Measurements from ENCODE around the gene UROC1.

The UROC1 gene

DNA sequence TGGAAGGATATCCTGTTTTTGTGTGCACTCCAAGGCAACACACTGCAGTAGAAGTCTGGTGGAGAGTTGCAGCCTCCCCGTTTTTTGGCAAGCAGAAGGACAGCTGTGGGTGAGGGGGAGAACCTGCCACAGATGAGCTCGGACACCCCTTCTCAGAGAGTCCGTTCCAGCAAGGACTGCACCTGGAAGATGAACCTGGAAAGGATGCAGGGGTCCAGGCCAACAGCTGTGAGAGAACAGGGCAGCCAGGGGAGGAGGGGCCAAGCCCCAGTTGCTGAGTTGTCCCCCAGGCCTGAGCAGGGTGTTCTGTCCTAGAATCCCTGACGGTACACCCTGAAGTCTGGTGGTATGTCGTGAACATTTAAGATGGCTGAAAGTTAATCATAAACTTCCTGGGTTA, 72.1 kb downstream of the UROC1 start:
- Histone ChIP-seq H3K4me3 (ENCODE audit: low read depth in 1 of 2, low read length in 2 of 2) (no peak overlapping the region), H3K4me1 (ENCODE audit: control insufficient read depth in 1 of 2, insufficient read depth in 2 of 2, low read length in 2 of 2) (no peaks in the 10 kb centered on the region), H3K9ac (ENCODE audit: low read depth in 1 of 2, low read length in 2 of 2) (no peak overlapping the region), H3K27me3 (ENCODE audit: control insufficient read depth in 1 of 2, insufficient read depth in 2 of 2, low read length in 2 of 2) (no peaks in the 10 kb centered on the region), H3K9me3 (ENCODE audit: control insufficient read depth in 1 of 2, low read length in 2 of 2) (no peaks in the 10 kb centered on the region), H3K36me3 (ENCODE audit: control insufficient read depth in 1 of 2, insufficient read depth in 2 of 2, low read length in 2 of 2) (peaks cover 11 to 49% of the 10 kb centered on the region in 2 donors), H3K27ac (ENCODE audit: low read depth, low read length) (no peak overlapping the region)

GRCh38 chr3:126442856-126443242, 74.7 kb downstream of the UROC1 start:
- Histone ChIP-seq H3K27me3 (ENCODE audit: control insufficient read depth in 1 of 2, insufficient read depth in 2 of 2, low read length in 2 of 2) (no peaks in the 10 kb centered on the region), H3K9me3 (ENCODE audit: control insufficient read depth in 1 of 2, low read length in 2 of 2) (no peaks in the 10 kb centered on the region), H3K27ac (ENCODE audit: low read depth, low read length) (no peak overlapping the region), H3K36me3 (ENCODE audit: control insufficient read depth in 1 of 2, insufficient read depth in 2 of 2, low read length in 2 of 2) (peaks cover 5 to 49% of the 10 kb centered on the region in 2 donors), H3K4me3 (ENCODE audit: low read depth in 1 of 2, low read length in 2 of 2) (no peak overlapping the region), H3K4me1 (ENCODE audit: control insufficient read depth in 1 of 2, insufficient read depth in 2 of 2, low read length in 2 of 2) (no peaks in the 10 kb centered on the region), H3K9ac (ENCODE audit: low read depth in 1 of 2, low read length in 2 of 2) (no peak overlapping the region)

DNA sequence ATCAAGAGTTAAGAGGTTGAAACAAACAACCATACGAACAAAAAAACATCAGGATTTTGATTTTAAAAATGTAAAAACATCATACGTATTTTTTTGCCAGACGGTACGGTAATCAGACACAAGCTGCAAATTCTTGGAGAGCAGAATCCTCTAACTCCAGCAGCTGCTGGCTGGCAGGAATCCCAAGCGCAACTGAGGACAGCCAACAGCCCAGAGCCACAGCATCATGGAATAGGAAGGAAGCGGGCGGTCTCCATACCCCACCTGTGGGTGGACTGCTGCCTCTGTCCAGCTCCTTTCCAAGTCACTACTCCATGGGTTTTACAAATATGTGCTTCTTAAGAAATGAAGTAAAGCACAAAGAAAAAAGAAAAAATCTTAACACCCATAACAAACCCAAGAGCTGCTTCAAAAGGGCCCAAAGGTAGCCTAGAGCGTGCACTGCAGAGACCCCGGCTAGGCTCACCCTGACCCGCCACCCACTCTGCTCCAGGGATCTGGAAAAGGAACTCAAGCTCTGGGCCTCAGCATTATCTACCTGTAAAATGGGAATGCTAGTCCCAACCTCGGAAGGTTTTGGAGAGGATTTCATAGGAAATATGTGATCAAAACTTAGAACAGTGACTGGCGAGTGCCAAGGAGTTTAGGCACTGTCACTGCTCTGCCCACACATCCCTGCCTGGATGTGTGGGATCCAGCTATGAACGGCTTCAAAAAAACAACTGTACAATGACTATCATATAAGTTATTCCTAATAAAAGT, 75.3 kb downstream of the UROC1 start:
- H3K4me1 ChIP-seq (ENCODE audit: control insufficient read depth in 1 of 2, insufficient read depth in 2 of 2, low read length in 2 of 2), result no peaks in the 10 kb centered on the region
- H3K36me3 ChIP-seq (ENCODE audit: control insufficient read depth in 1 of 2, insufficient read depth in 2 of 2, low read length in 2 of 2), result peaks cover 5 to 47% of the 10 kb centered on the region in 2 donors
- no peaks in the 10 kb centered on the region for H3K9me3 ChIP-seq (ENCODE audit: control insufficient read depth in 1 of 2, low read length in 2 of 2)
- H3K9ac ChIP-seq (ENCODE audit: low read depth in 1 of 2, low read length in 2 of 2), result no peak overlapping the region
- H3K4me3 ChIP-seq (ENCODE audit: low read depth in 1 of 2, low read length in 2 of 2), result no peak overlapping the region
- H3K27ac ChIP-seq (ENCODE audit: low read depth, low read length), result no peak overlapping the region
- H3K27me3 ChIP-seq (ENCODE audit: control insufficient read depth in 1 of 2, insufficient read depth in 2 of 2, low read length in 2 of 2), result no peaks in the 10 kb centered on the region

DNA sequence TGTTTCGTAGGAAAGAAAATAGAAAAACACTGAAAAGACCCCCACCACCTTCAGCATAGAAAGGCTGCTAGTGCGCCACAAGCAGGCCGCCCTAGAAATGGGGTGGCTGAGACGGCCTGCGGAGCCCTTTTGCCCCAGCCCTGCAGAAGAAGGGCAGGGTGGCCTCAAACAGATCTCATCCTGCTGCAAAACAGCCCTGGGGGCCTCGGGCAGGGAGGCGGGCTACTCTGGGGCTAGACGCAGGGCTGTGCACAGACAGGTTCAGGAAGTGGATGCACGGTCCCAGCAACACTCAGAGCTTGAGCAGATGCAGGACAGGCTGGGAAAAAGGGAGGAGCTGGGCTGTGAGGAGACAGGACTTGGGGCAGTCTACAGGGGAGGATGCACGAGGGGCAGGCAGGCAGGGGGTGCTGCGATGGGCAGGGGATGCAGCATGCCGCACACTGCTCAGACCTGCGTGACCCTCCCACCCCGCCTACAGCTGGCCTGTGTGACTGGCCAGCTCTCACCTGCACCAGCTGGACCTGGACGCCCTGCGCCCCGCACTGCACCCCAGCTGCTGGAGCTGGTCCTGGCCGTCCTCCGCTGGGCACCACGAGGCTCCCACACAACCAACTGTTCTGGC, 76.2 kb downstream of the UROC1 start:
- H3K9ac ChIP-seq (ENCODE audit: low read depth in 1 of 2, low read length in 2 of 2), result no peak overlapping the region
- H3K9me3 ChIP-seq (ENCODE audit: control insufficient read depth in 1 of 2, low read length in 2 of 2), result no peaks in the 10 kb centered on the region
- no peaks in the 10 kb centered on the region for H3K4me1 ChIP-seq (ENCODE audit: control insufficient read depth in 1 of 2, insufficient read depth in 2 of 2, low read length in 2 of 2)
- no peak overlapping the region for H3K4me3 ChIP-seq (ENCODE audit: low read depth in 1 of 2, low read length in 2 of 2)
- no peaks in the 10 kb centered on the region for H3K27me3 ChIP-seq (ENCODE audit: control insufficient read depth in 1 of 2, insufficient read depth in 2 of 2, low read length in 2 of 2)
- H3K27ac ChIP-seq (ENCODE audit: low read depth, low read length), result no peak overlapping the region
- H3K36me3 ChIP-seq (ENCODE audit: control insufficient read depth in 1 of 2, insufficient read depth in 2 of 2, low read length in 2 of 2), result peaks cover 5 to 54% of the 10 kb centered on the region in 2 donors

- H3K9ac ChIP-seq (ENCODE audit: low read depth in 1 of 2, low read length in 2 of 2), result no peak overlapping the region
- no peak overlapping the region for H3K27ac ChIP-seq (ENCODE audit: low read depth, low read length)
- H3K4me1 ChIP-seq (ENCODE audit: control insufficient read depth in 1 of 2, insufficient read depth in 2 of 2, low read length in 2 of 2), result no peaks in the 10 kb centered on the region
- H3K4me3 ChIP-seq (ENCODE audit: low read depth in 1 of 2, low read length in 2 of 2), result no peak overlapping the region
- no peaks in the 10 kb centered on the region for H3K27me3 ChIP-seq (ENCODE audit: control insufficient read depth in 1 of 2, insufficient read depth in 2 of 2, low read length in 2 of 2)
- peaks cover 5 to 54% of the 10 kb centered on the region in 2 donors for H3K36me3 ChIP-seq (ENCODE audit: control insufficient read depth in 1 of 2, insufficient read depth in 2 of 2, low read length in 2 of 2)
- no peaks in the 10 kb centered on the region for H3K9me3 ChIP-seq (ENCODE audit: control insufficient read depth in 1 of 2, low read length in 2 of 2)
These were observed 76.9 kb downstream of the UROC1 start for GRCh38 chr3:126440709-126440995.

DNA sequence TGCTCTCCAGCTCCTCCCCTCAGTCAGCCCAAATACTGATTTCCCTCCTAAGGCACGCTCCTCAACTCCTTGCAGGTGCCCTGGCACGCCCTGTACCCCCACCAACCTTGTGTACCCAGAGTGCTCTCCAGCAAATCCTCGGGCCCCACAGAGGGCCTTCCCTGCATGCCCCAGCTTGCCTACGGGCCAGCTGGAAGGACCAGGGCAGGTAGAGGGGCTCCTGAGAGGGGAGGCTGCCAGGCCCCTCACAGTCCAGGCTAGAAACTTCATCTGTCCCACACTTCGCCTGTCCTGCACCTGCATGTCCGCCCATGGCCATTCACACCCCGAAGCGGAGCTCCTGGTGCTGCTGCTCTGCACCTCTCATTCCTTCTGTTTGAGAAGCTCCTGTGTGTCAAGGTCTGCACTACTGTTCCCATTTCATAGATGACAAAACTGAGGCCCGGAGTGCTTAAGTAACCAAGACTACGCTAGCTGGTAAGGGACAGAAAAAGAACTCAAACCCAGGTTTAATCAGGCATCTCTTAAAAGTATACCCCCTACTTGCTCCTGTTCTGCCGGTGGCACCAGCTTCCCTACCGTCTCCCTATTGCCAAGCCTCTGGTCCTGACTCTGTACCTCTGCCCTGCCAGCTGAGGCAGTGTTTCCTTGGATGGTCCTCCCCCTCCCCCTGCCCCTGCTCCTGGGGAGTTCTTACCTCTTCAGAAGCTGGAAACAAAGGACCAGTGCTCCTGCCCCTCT, 77.4 kb downstream of the UROC1 start:
- no peaks in the 10 kb centered on the region for H3K27me3 ChIP-seq (ENCODE audit: control insufficient read depth in 1 of 2, insufficient read depth in 2 of 2, low read length in 2 of 2)
- H3K27ac ChIP-seq (ENCODE audit: low read depth, low read length), result no peak overlapping the region
- no peaks in the 10 kb centered on the region for H3K9me3 ChIP-seq (ENCODE audit: control insufficient read depth in 1 of 2, low read length in 2 of 2)
- H3K4me3 ChIP-seq (ENCODE audit: low read depth in 1 of 2, low read length in 2 of 2), result no peak overlapping the region
- peaks cover 5 to 53% of the 10 kb centered on the region in 2 donors for H3K36me3 ChIP-seq (ENCODE audit: control insufficient read depth in 1 of 2, insufficient read depth in 2 of 2, low read length in 2 of 2)
- H3K4me1 ChIP-seq (ENCODE audit: control insufficient read depth in 1 of 2, insufficient read depth in 2 of 2, low read length in 2 of 2), result no peaks in the 10 kb centered on the region
- no peak overlapping the region for H3K9ac ChIP-seq (ENCODE audit: low read depth in 1 of 2, low read length in 2 of 2)

DNA sequence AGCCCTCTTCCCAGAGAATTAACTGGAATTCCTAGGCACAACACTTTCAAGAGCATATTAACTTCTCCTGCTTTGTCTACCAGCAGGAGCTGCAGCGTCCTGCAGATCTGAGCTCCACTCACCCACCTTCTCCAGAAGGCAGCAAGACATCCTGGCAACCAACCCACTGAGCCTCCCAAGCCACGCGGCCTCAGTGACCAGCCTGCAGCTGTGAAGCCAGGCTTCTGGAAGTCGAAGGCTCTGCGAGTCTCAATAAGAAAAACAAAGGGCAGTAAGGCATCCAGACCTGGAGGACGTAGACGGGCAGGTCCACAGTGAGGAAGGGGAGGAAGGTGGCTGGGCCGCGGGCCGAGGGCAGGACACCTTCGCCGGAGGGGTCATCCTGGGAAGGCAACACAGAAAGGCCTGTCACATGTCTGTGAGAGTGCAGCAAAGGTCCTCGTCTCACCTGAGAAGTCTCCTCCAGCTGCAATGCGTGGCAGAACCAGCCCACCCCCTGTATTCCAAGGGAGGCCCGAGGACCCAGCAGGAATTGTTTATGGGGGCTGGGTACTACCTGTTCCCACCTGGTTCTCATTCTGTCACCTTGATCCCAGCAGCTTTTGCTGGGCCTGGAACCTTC, 78.1 kb downstream of the UROC1 start:
- H3K9me3 ChIP-seq (ENCODE audit: control insufficient read depth in 1 of 2, low read length in 2 of 2), result no peaks in the 10 kb centered on the region
- H3K36me3 ChIP-seq (ENCODE audit: control insufficient read depth in 1 of 2, insufficient read depth in 2 of 2, low read length in 2 of 2), result peaks cover 5 to 54% of the 10 kb centered on the region in 2 donors
- no peak overlapping the region for H3K27ac ChIP-seq (ENCODE audit: low read depth, low read length)
- no peaks in the 10 kb centered on the region for H3K27me3 ChIP-seq (ENCODE audit: control insufficient read depth in 1 of 2, insufficient read depth in 2 of 2, low read length in 2 of 2)
- H3K9ac ChIP-seq (ENCODE audit: low read depth in 1 of 2, low read length in 2 of 2), result no peak overlapping the region
- no peaks in the 10 kb centered on the region for H3K4me1 ChIP-seq (ENCODE audit: control insufficient read depth in 1 of 2, insufficient read depth in 2 of 2, low read length in 2 of 2)
- no peak overlapping the region for H3K4me3 ChIP-seq (ENCODE audit: low read depth in 1 of 2, low read length in 2 of 2)

DNA sequence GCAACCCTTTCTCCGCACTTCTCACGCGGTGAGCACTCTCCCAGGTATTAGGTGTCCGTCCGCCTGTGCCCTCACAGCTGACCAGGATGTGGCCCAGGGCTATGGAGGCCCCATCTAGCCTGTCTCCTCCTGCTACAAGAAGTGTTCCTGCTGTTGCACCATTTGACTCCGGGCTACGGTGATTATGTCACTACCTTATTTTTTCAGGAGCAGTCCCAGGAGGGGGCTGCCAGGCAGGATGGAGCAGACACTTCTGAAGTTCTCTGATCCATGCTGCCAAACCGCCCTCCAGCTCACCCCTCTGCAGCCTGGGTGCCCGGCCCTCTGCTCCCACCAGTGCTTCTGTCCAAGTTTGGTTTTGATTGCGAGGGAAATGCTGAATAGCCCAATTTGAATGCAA, 78.8 kb downstream of the UROC1 start:
- Histone ChIP-seq H3K9me3 (ENCODE audit: control insufficient read depth in 1 of 2, low read length in 2 of 2) (no peaks in the 10 kb centered on the region), H3K27ac (ENCODE audit: low read depth, low read length) (no peak overlapping the region), H3K9ac (ENCODE audit: low read depth in 1 of 2, low read length in 2 of 2) (no peak overlapping the region), H3K36me3 (ENCODE audit: control insufficient read depth in 1 of 2, insufficient read depth in 2 of 2, low read length in 2 of 2) (peaks cover 5 to 54% of the 10 kb centered on the region in 2 donors), H3K4me1 (ENCODE audit: control insufficient read depth in 1 of 2, insufficient read depth in 2 of 2, low read length in 2 of 2) (no peaks in the 10 kb centered on the region), H3K4me3 (ENCODE audit: low read depth in 1 of 2, low read length in 2 of 2) (no peak overlapping the region), H3K27me3 (ENCODE audit: control insufficient read depth in 1 of 2, insufficient read depth in 2 of 2, low read length in 2 of 2) (no peaks in the 10 kb centered on the region)

GRCh38 chr3:126438186-126438585, 79.4 kb downstream of the UROC1 start:
- Histone ChIP-seq H3K9me3 (ENCODE audit: control insufficient read depth in 1 of 2, low read length in 2 of 2) (no peaks in the 10 kb centered on the region), H3K27me3 (ENCODE audit: control insufficient read depth in 1 of 2, insufficient read depth in 2 of 2, low read length in 2 of 2) (no peaks in the 10 kb centered on the region), H3K27ac (ENCODE audit: low read depth, low read length) (no peak overlapping the region), H3K36me3 (ENCODE audit: control insufficient read depth in 1 of 2, insufficient read depth in 2 of 2, low read length in 2 of 2) (peaks cover 5 to 54% of the 10 kb centered on the region in 2 donors), H3K9ac (ENCODE audit: low read depth in 1 of 2, low read length in 2 of 2) (no peak overlapping the region), H3K4me3 (ENCODE audit: low read depth in 1 of 2, low read length in 2 of 2) (no peak overlapping the region), H3K4me1 (ENCODE audit: control insufficient read depth in 1 of 2, insufficient read depth in 2 of 2, low read length in 2 of 2) (no peaks in the 10 kb centered on the region)

Measured in duodenal mucosa (tissue), 2 donors.